Astrocyte of the cerebellum (primary cell): ENCODE data around the gene ADAMTS4.
A peak's percentile ranks its signal among the peaks of the same experiment; 100 is the strongest.

Source experiments
- DNase-seq: peaks from one replicate; pipeline ENCODE4 v3.0.0-alpha.2; 2011; ENCODE audit warnings: low read depth
- H3K4me3 ChIP-seq: 2 replicates; pipeline ENCODE4 v1.5.1; 2011; ENCODE audit warnings: mild to moderate bottlenecking, low read depth, low read length, moderate library complexity
- CTCF ChIP-seq: IDR thresholded peaks from 2 replicates; pipeline ENCODE4 v1.5.1; 2012; ENCODE audit warnings: low read length, low read depth, moderate library complexity, mild to moderate bottlenecking; ENCODE audit errors: missing control alignments
- in situ Hi-C: cut with HindIII; loops from 2 replicates; pipeline ENCODE4 v1.10.0; 2017; ENCODE audit warnings: low sequenced_read_pairs

The ADAMTS4 gene

GRCh38 chr1:161201836-161202712, 3.2 kb upstream of the ADAMTS4 start, which contains the start of gene NDUFS2:
NDUFS2 (plus strand) TSS chr1:161202367; CDS start chr1:161202386, 19 bp downstream.
- TF ChIP-seq CTCF: peak; percentile 57
- in situ Hi-C loops: loop anchor here (25.0 kb wide), 1 partner anchor 535 kb away; the partner anchor contains the start of gene DUSP12
- peak; percentile 99 for DNase-seq

GRCh38 chr1:161200992-161201835, 2.4 kb upstream of the ADAMTS4 start:
- in situ Hi-C loops: loop anchor here (25.0 kb wide), 1 partner anchor 536 kb away; the partner anchor contains the start of gene DUSP12
- TF ChIP-seq CTCF: no peak
- no peak for DNase-seq
- H3K4me3 ChIP-seq: peak overlapping the region; percentile 97

More at GRCh38 chr1:161201836-161202712, 3.2 kb upstream of the ADAMTS4 start, which contains the start of gene NDUFS2:
- H3K4me3 ChIP-seq: peak within 1 kb of the TSS; percentile 97

- no peak overlapping the region for H3K4me3 ChIP-seq
- no peak for TF ChIP-seq CTCF
- no peak for DNase-seq
- in situ Hi-C loops: loop anchor here (25.0 kb wide), 1 partner anchor 537 kb away; the partner anchor contains the start of gene DUSP12
Measured at GRCh38 chr1:161200421-161200991, 1.7 kb upstream of the ADAMTS4 start.

- no peak overlapping the region for H3K4me3 ChIP-seq
- in situ Hi-C loops: loop anchor here (25.0 kb wide), 1 partner anchor 538 kb away; the partner anchor contains the start of gene DUSP12
- no peak for TF ChIP-seq CTCF
- DNase-seq: no peak
Measured at GRCh38 chr1:161199506-161200139, 769 bp upstream of the ADAMTS4 start.

- no peak overlapping the region for H3K4me3 ChIP-seq
- TF ChIP-seq CTCF: no peak
- no peak for DNase-seq
- in situ Hi-C loops: no loop called here
Measured at GRCh38 chr1:161198194-161198896, 509 bp downstream of the ADAMTS4 start.
